AG04450 (cell line): Measurements from ENCODE around the gene HSBP1L1. TPM values are rescaled to one million over a fixed set of nuclear protein-coding genes. Genes with fewer than 3 reads are reported as not detected.

ENCODE experiments used
- CTCF ChIA-PET: fragments of 300-600, 350-600 bp; formaldehyde crosslinking; extraction: SDS; loops from one replicate; lab custom pipeline; 2022; ENCODE audit warnings: antibody characterized with exemption, inconsistent platforms; lab: Charles Lee
- POLR2A ChIA-PET: fragments of 350-600 bp; formaldehyde crosslinking; extraction: SDS; loops from one replicate; lab custom pipeline; 2021; ENCODE audit warnings: antibody characterized with exemption, inconsistent platforms; lab: Yijun Ruan, JAX
- DNase-seq: peaks from one replicate; pipeline ENCODE4 v3.0.0-alpha.2; 2011; ENCODE audit warnings: low read depth, low spot score
- H3K27ac ChIP-seq: one replicate; pipeline ENCODE4 v1.5.1; 2012; ENCODE audit warnings: low read depth, low read length, control low read depth
- H3K27me3 ChIP-seq: one replicate; pipeline ENCODE4 v1.6.0; 2012; ENCODE audit warnings: low read length; ENCODE audit not compliant: control insufficient read depth, insufficient read depth
- H3K4me3 ChIP-seq: 2 replicates; pipeline ENCODE4 v1.5.1; 2011; ENCODE audit warnings: mild to moderate bottlenecking, low read depth, low read length, control low read depth
- H3K9me3 ChIP-seq: 2 replicates; pipeline ENCODE4 v1.5.1; 2012; ENCODE audit warnings: low read length; ENCODE audit not compliant: control insufficient read depth, insufficient read depth
- CTCF ChIP-seq: IDR thresholded peaks from 2 replicates; pipeline ENCODE4 v1.5.1; 2011; ENCODE audit warnings: low read depth, low read length, control low read depth, inconsistent platforms
- polyA plus RNA-seq: library from polyadenylated mRNA; depleted of rRNA; stranded (reverse); fragments of >200 nt; gene quantifications from 2 replicates; pipeline ENCODE4 v1.2.3, GENCODE V29; 2011

HSBP1L1 gene
- polyA plus RNA-seq, 1 experiment, result 19.4 TPM

GRCh38 chr18:79917169-79917852 is 47.1 kb upstream of the HSBP1L1 start:
- POLR2A ChIA-PET, result no interaction called here
- DNase-seq, result no peak
- no peak for TF ChIP-seq CTCF

GRCh38 chr18:79917853-79918614 is 46.4 kb upstream of the HSBP1L1 start:
- TF ChIP-seq CTCF, result no peak
- DNase-seq, result no peak
- Histone ChIP-seq H3K9me3 (peaks cover 57% of the 10 kb centered on the region), H3K4me3 (no peak overlapping the region), H3K27ac (no peak overlapping the region), H3K27me3 (no peaks in the 10 kb centered on the region)
- ChIA-PET POLR2A (no interaction called here), CTCF (no interaction called here)

More at GRCh38 chr18:79917169-79917852, 47.1 kb upstream of the HSBP1L1 start:
- H3K27ac ChIP-seq, result no peak overlapping the region
- CTCF ChIA-PET, result no interaction called here
- H3K27me3 ChIP-seq, result no peaks in the 10 kb centered on the region
- peaks cover 59% of the 10 kb centered on the region for H3K9me3 ChIP-seq
- H3K4me3 ChIP-seq, result no peak overlapping the region

GRCh38 chr18:79918615-79919011 is 45.8 kb upstream of the HSBP1L1 start:
- Histone ChIP-seq H3K4me3 (no peak overlapping the region), H3K27ac (no peak overlapping the region), H3K9me3 (peaks cover 58% of the 10 kb centered on the region), H3K27me3 (no peaks in the 10 kb centered on the region)
- ChIA-PET POLR2A (no interaction called here), CTCF (no interaction called here)
- TF ChIP-seq CTCF, result no peak
- DNase-seq, result no peak

- no peak overlapping the region for H3K4me3 ChIP-seq
- H3K27ac ChIP-seq, result no peak overlapping the region
- DNase-seq, result no peak
- no peaks in the 10 kb centered on the region for H3K27me3 ChIP-seq
- H3K9me3 ChIP-seq, result peaks cover 63% of the 10 kb centered on the region
- TF ChIP-seq CTCF, result no peak
- ChIA-PET POLR2A (no interaction called here), CTCF (no interaction called here)
Observed at GRCh38 chr18:79919089-79919488, 45.4 kb upstream of the HSBP1L1 start.
